Endodermal cell (in vitro differentiated cells): ENCODE data around the gene SELENOF. TPM values are rescaled to one million over a fixed set of nuclear protein-coding genes. Genes with fewer than 3 reads are reported as not detected.

Experiments
- DNase-seq: peaks from one replicate; pipeline ENCODE4 v3.0.0-alpha.2; 2017
- H3K27ac ChIP-seq: 2 replicates; pipeline ENCODE4 v1.5.1; 2013; ENCODE audit warnings: mild to moderate bottlenecking, low read depth, low read length, moderate library complexity
- H3K27me3 ChIP-seq: 2 replicates; pipeline ENCODE4 v1.6.1; 2013; ENCODE audit warnings: mild to moderate bottlenecking, low read length, moderate library complexity; ENCODE audit not compliant: insufficient read depth, control insufficient read depth, poor library complexity, severe bottlenecking
- H3K36me3 ChIP-seq: 2 replicates; pipeline ENCODE4 v1.7.0; 2013; ENCODE audit warnings: mild to moderate bottlenecking, low read length, moderate library complexity; ENCODE audit not compliant: control insufficient read depth, insufficient read depth
- H3K4me1 ChIP-seq: one replicate; pipeline ENCODE4 v1.7.0; 2013; ENCODE audit warnings: low read length; ENCODE audit not compliant: control insufficient read depth, insufficient read depth
- H3K4me3 ChIP-seq: 2 replicates; pipeline ENCODE4 v1.5.1; 2013; ENCODE audit warnings: mild to moderate bottlenecking, low read length, moderate library complexity
- H3K9ac ChIP-seq: 2 replicates; pipeline ENCODE4 v1.6.1; 2013; ENCODE audit warnings: mild to moderate bottlenecking, low read length, moderate library complexity; ENCODE audit not compliant: poor library complexity, severe bottlenecking; ENCODE audit errors: extremely low read depth
- H3K9me3 ChIP-seq: 2 replicates; pipeline ENCODE4 v1.6.1; 2013; ENCODE audit warnings: mild to moderate bottlenecking, low read length, moderate library complexity; ENCODE audit not compliant: control insufficient read depth
- H3K27ac Mint-ChIP-seq: 2 replicates; pipeline ENCODE4 v1.8.0; 2020; ENCODE audit warnings: mixed read lengths
- H3K27me3 Mint-ChIP-seq: 2 replicates; pipeline ENCODE4 v1.8.0; 2021; ENCODE audit warnings: mild to moderate bottlenecking, mixed read lengths; ENCODE audit not compliant: insufficient read depth
- H3K36me3 Mint-ChIP-seq: 2 replicates; pipeline ENCODE4 v1.8.0; 2020; ENCODE audit warnings: low read depth, mixed read lengths
- H3K4me1 Mint-ChIP-seq: 2 replicates; pipeline ENCODE4 v1.8.0; 2020; ENCODE audit warnings: mixed read lengths
- H3K4me3 Mint-ChIP-seq: 2 replicates; pipeline ENCODE4 v1.8.0; 2020; ENCODE audit warnings: mild to moderate bottlenecking, moderate library complexity, mixed read lengths
- H3K9me3 Mint-ChIP-seq: 2 replicates; pipeline ENCODE4 v1.8.0; 2020; ENCODE audit warnings: mild to moderate bottlenecking, mixed read lengths
- CTCF ChIP-seq: fragments of 200-600 bp; sonication (generic); conservative IDR thresholded peaks from 2 replicates; pipeline ENCODE4 v1.5.0; 2021; ENCODE audit warnings: antibody characterized with exemption, mild to moderate bottlenecking
- WGBS, 2 experiments: methylation state at CpG; one replicate each; pipeline versions ENCODE4 v1.1.5 to v1.1.7; 2013; ENCODE audit warnings: missing lambda C conversion rate in 2 of 2, mixed read lengths in 1 of 2; ENCODE audit not compliant: insufficient coverage in 1 of 2, insufficient read length in 1 of 2; 5-methylcytosine and 5-hydroxymethylcytosine counted together
- total RNA-seq, 2 donors: library from RNA; stranded (reverse); fragmentation: NEBNext Ultra II Directional in 1 of 2; extraction: Animal tissue kit (Norgen Biotek cat#: 25700) in 1 of 2; gene quantifications; 2 replicates in 1 of 2; 3 replicates in 1 of 2; pipeline ENCODE4 v1.2.1, GENCODE V29; 2021

The SELENOF gene
- total RNA-seq, 2 donors from 2014 or later: 140 to 166 TPM

- Mint-ChIP-seq H3K27me3 (no peaks in the 10 kb centered on the region), H3K4me3 (no peak overlapping the region), H3K27ac (no peak overlapping the region), H3K9me3 (no peaks in the 10 kb centered on the region), H3K4me1 (peaks cover 17% of the 10 kb centered on the region), H3K36me3 (no peaks in the 10 kb centered on the region)
- Histone ChIP-seq H3K4me1 (peaks cover 7% of the 10 kb centered on the region), H3K9me3 (no peaks in the 10 kb centered on the region), H3K36me3 (no peaks in the 10 kb centered on the region), H3K27me3 (no peaks in the 10 kb centered on the region), H3K27ac (no peak overlapping the region), H3K9ac (no peak overlapping the region), H3K4me3 (no peak overlapping the region)
- TF ChIP-seq CTCF: no peak
- 85 to 94% methylated on average over 2 of the region's 2 CpGs for WGBS, 2 experiments
- no peak for DNase-seq
These were observed 65.3 kb downstream of the SELENOF start for GRCh38 chr1:86848654-86849053.

GRCh38 chr1:86846164-86846647 lies 67.7 kb downstream of the SELENOF start:
- no peak overlapping the region for H3K4me3 ChIP-seq
- no peak overlapping the region for H3K27ac ChIP-seq
- Mint-ChIP-seq H3K9me3 (no peaks in the 10 kb centered on the region), H3K27ac (no peak overlapping the region), H3K27me3 (no peaks in the 10 kb centered on the region), H3K4me3 (no peak overlapping the region), H3K4me1 (peaks cover 29% of the 10 kb centered on the region), H3K36me3 (peaks cover 1% of the 10 kb centered on the region)
- no peak for TF ChIP-seq CTCF
- H3K9ac ChIP-seq: no peak overlapping the region
- DNase-seq: no peak
- no peaks in the 10 kb centered on the region for H3K27me3 ChIP-seq
- H3K4me1 ChIP-seq: peaks cover 7% of the 10 kb centered on the region
- no peaks in the 10 kb centered on the region for H3K9me3 ChIP-seq
- H3K36me3 ChIP-seq: no peaks in the 10 kb centered on the region
- WGBS, 2 experiments: 75 to 96% methylated on average over 2 of the region's 2 CpGs

GRCh38 chr1:86845514-86845913 lies 68.4 kb downstream of the SELENOF start:
- Histone ChIP-seq H3K9me3 (no peaks in the 10 kb centered on the region), H3K36me3 (no peaks in the 10 kb centered on the region), H3K4me3 (no peak overlapping the region), H3K9ac (no peak overlapping the region), H3K27me3 (no peaks in the 10 kb centered on the region), H3K27ac (no peak overlapping the region), H3K4me1 (peaks cover 7% of the 10 kb centered on the region)
- no peak overlapping the region for H3K27ac Mint-ChIP-seq
- no peaks in the 10 kb centered on the region for H3K9me3 Mint-ChIP-seq
- peaks cover 1% of the 10 kb centered on the region for H3K36me3 Mint-ChIP-seq
- H3K4me1 Mint-ChIP-seq: peaks cover 33% of the 10 kb centered on the region
- H3K4me3 Mint-ChIP-seq: no peak overlapping the region
- DNase-seq: no peak
- 86 to 96% methylated on average over 3 of the region's 3 CpGs for WGBS, 2 experiments
- H3K27me3 Mint-ChIP-seq: no peaks in the 10 kb centered on the region
- TF ChIP-seq CTCF: no peak
